ENCODE results near the gene ZNFX1.
A peak's percentile ranks its signal among the peaks of the same experiment; 100 is the strongest.

Gene ZNFX1

GRCh38 chr20:49285813-49286494 is 8.1 kb upstream of the ZNFX1 start:
- H3K9me3 ChIP-seq (ENCODE audit: control insufficient read depth, low read length) = peaks cover 21% of the 10 kb centered on the region
- WGBS = 84% methylated on average over 4 of the region's 4 CpGs
- H3K36me3 ChIP-seq (ENCODE audit: control insufficient read depth in 1 of 2, insufficient read depth in 2 of 2, low read depth in 1 of 2, low read length in 2 of 2) = peaks cover 59 to 99% of the 10 kb centered on the region in 2 experiments
- H3K79me1 ChIP-seq (replicated peaks; ENCODE audit: low read length, poor library complexity, severe bottlenecking) = no peaks in the 10 kb centered on the region
- peak overlapping the region; percentile 5 for H3K4me2 ChIP-seq (ENCODE audit: low read length, poor library complexity, severe bottlenecking)
- no peak overlapping the region for H2BK120ac ChIP-seq (ENCODE audit: low read depth, low read length)
- no peak overlapping the region for H2AK5ac ChIP-seq (ENCODE audit: low read length, severe bottlenecking)
- H3K27ac ChIP-seq (ENCODE audit: low read length, poor library complexity, severe bottlenecking) = no peak overlapping the region
- no peak overlapping the region for H3K18ac ChIP-seq (ENCODE audit: low read depth in 1 of 2, low read length in 2 of 2)
- H2BK15ac ChIP-seq (ENCODE audit: low read depth, poor library complexity, severe bottlenecking) = no peak overlapping the region
- H2BK5ac ChIP-seq (ENCODE audit: low read depth, low read length, poor library complexity, severe bottlenecking) = no peak overlapping the region
- H3K4me3 ChIP-seq (ENCODE audit: insufficient read depth in 1 of 2, low read depth in 1 of 2, low read length in 2 of 2) = peak overlapping the region in 1 of 2 experiments; percentile 61
- H2BK12ac ChIP-seq (ENCODE audit: low read length in 2 of 2) = no peak overlapping the region
- no peak overlapping the region for H3K23ac ChIP-seq (ENCODE audit: low read length in 2 of 2)
- no peak overlapping the region for H4K8ac ChIP-seq (ENCODE audit: low read length)
- no peak overlapping the region for H3K14ac ChIP-seq (ENCODE audit: low read length in 2 of 2)
- H4K91ac ChIP-seq (ENCODE audit: low read length) = no peak overlapping the region
- peaks cover 10% of the 10 kb centered on the region for H3K4me1 ChIP-seq (ENCODE audit: control insufficient read depth, insufficient read depth, low read depth, low read length)
- no peak overlapping the region for H3K9ac ChIP-seq (ENCODE audit: low read length)
- DNase-seq = no peak
- no peak overlapping the region for H2AFZ ChIP-seq (ENCODE audit: low read depth, low read length)
- no peak overlapping the region for H3K4ac ChIP-seq (ENCODE audit: low read depth in 1 of 2, low read length in 2 of 2)
- no peaks in the 10 kb centered on the region for H3K27me3 ChIP-seq (ENCODE audit: control insufficient read depth in 1 of 2, insufficient read depth in 1 of 2, low read length in 2 of 2)

- Histone ChIP-seq H2AK5ac (ENCODE audit: low read length, severe bottlenecking) (no peak overlapping the region), H3K36me3 (ENCODE audit: control insufficient read depth in 1 of 2, insufficient read depth in 2 of 2, low read depth in 1 of 2, low read length in 2 of 2) (peaks cover 55 to 99% of the 10 kb centered on the region in 2 experiments), H2BK120ac (ENCODE audit: low read depth, low read length) (no peak overlapping the region), H3K9me3 (ENCODE audit: control insufficient read depth, low read length) (peaks cover 28% of the 10 kb centered on the region), H4K91ac (ENCODE audit: low read length) (no peak overlapping the region), H2AFZ (ENCODE audit: low read depth, low read length) (no peak overlapping the region), H3K27ac (ENCODE audit: low read length, poor library complexity, severe bottlenecking) (no peak overlapping the region), H4K8ac (ENCODE audit: low read length) (no peak overlapping the region), H3K4me1 (ENCODE audit: control insufficient read depth, insufficient read depth, low read depth, low read length) (peaks cover 10% of the 10 kb centered on the region), H3K4ac (ENCODE audit: low read depth in 1 of 2, low read length in 2 of 2) (no peak overlapping the region), H2BK5ac (ENCODE audit: low read depth, low read length, poor library complexity, severe bottlenecking) (no peak overlapping the region), H3K18ac (ENCODE audit: low read depth in 1 of 2, low read length in 2 of 2) (no peak overlapping the region), H3K9ac (ENCODE audit: low read length) (no peak overlapping the region), H3K79me1 (replicated peaks; ENCODE audit: low read length, poor library complexity, severe bottlenecking) (no peaks in the 10 kb centered on the region), H3K4me3 (ENCODE audit: insufficient read depth in 1 of 2, low read depth in 1 of 2, low read length in 2 of 2) (peak overlapping the region in 1 of 2 experiments; percentile 61), H3K4me2 (ENCODE audit: low read length, poor library complexity, severe bottlenecking) (peak overlapping the region; percentile 18), H2BK15ac (ENCODE audit: low read depth, poor library complexity, severe bottlenecking) (no peak overlapping the region), H3K23ac (ENCODE audit: low read length in 2 of 2) (no peak overlapping the region), H3K27me3 (ENCODE audit: control insufficient read depth in 1 of 2, insufficient read depth in 1 of 2, low read length in 2 of 2) (no peaks in the 10 kb centered on the region), H2BK12ac (ENCODE audit: low read length in 2 of 2) (no peak overlapping the region), H3K14ac (ENCODE audit: low read length in 2 of 2) (no peak overlapping the region)
- no peak for DNase-seq
- no CpG with 5 or more reads among the region's 1 CpG for WGBS
Observed at GRCh38 chr20:49285233-49285668, 7.4 kb upstream of the ZNFX1 start.

GRCh38 chr20:49284818-49285217 is 7.0 kb upstream of the ZNFX1 start:
- peak overlapping the region; percentile 8 for H3K27ac ChIP-seq (ENCODE audit: low read length, poor library complexity, severe bottlenecking)
- no peak overlapping the region for H3K23ac ChIP-seq (ENCODE audit: low read length in 2 of 2)
- no peak overlapping the region for H3K18ac ChIP-seq (ENCODE audit: low read depth in 1 of 2, low read length in 2 of 2)
- no peak overlapping the region for H2BK120ac ChIP-seq (ENCODE audit: low read depth, low read length)
- 83% methylated on average over 5 of the region's 5 CpGs for WGBS
- H4K91ac ChIP-seq (ENCODE audit: low read length) = no peak overlapping the region
- no peak overlapping the region for H2BK5ac ChIP-seq (ENCODE audit: low read depth, low read length, poor library complexity, severe bottlenecking)
- H3K36me3 ChIP-seq (ENCODE audit: control insufficient read depth in 1 of 2, insufficient read depth in 2 of 2, low read depth in 1 of 2, low read length in 2 of 2) = peaks cover 51 to 99% of the 10 kb centered on the region in 2 experiments
- no peak overlapping the region for H2BK15ac ChIP-seq (ENCODE audit: low read depth, poor library complexity, severe bottlenecking)
- H3K4me1 ChIP-seq (ENCODE audit: control insufficient read depth, insufficient read depth, low read depth, low read length) = peaks cover 10% of the 10 kb centered on the region
- H4K8ac ChIP-seq (ENCODE audit: low read length) = no peak overlapping the region
- H2BK12ac ChIP-seq (ENCODE audit: low read length in 2 of 2) = no peak overlapping the region
- H3K27me3 ChIP-seq (ENCODE audit: control insufficient read depth in 1 of 2, insufficient read depth in 1 of 2, low read length in 2 of 2) = no peaks in the 10 kb centered on the region
- peaks cover 30% of the 10 kb centered on the region for H3K9me3 ChIP-seq (ENCODE audit: control insufficient read depth, low read length)
- H2AFZ ChIP-seq (ENCODE audit: low read depth, low read length) = no peak overlapping the region
- no peak overlapping the region for H3K9ac ChIP-seq (ENCODE audit: low read length)
- H3K14ac ChIP-seq (ENCODE audit: low read length in 2 of 2) = no peak overlapping the region
- no peak overlapping the region for H3K4ac ChIP-seq (ENCODE audit: low read depth in 1 of 2, low read length in 2 of 2)
- H3K4me3 ChIP-seq (ENCODE audit: insufficient read depth in 1 of 2, low read depth in 1 of 2, low read length in 2 of 2) = peak overlapping the region in 1 of 2 experiments; percentile 61
- DNase-seq = no peak
- peak overlapping the region; percentile 18 for H3K4me2 ChIP-seq (ENCODE audit: low read length, poor library complexity, severe bottlenecking)
- H3K79me1 ChIP-seq (replicated peaks; ENCODE audit: low read length, poor library complexity, severe bottlenecking) = no peaks in the 10 kb centered on the region
- H2AK5ac ChIP-seq (ENCODE audit: low read length, severe bottlenecking) = no peak overlapping the region

GRCh38 chr20:49283703-49284625 is 6.1 kb upstream of the ZNFX1 start:
- Histone ChIP-seq H3K18ac (ENCODE audit: low read depth in 1 of 2, low read length in 2 of 2) (no peak overlapping the region), H3K36me3 (ENCODE audit: control insufficient read depth in 1 of 2, insufficient read depth in 2 of 2, low read depth in 1 of 2, low read length in 2 of 2) (peaks cover 45 to 99% of the 10 kb centered on the region in 2 experiments), H3K4me3 (ENCODE audit: insufficient read depth in 1 of 2, low read depth in 1 of 2, low read length in 2 of 2) (peak overlapping the region in 1 of 2 experiments; percentile 99), H4K91ac (ENCODE audit: low read length) (no peak overlapping the region), H2BK12ac (ENCODE audit: low read length in 2 of 2) (no peak overlapping the region), H3K4me1 (ENCODE audit: control insufficient read depth, insufficient read depth, low read depth, low read length) (peaks cover 10% of the 10 kb centered on the region), H3K4me2 (ENCODE audit: low read length, poor library complexity, severe bottlenecking) (peak overlapping the region; percentile 67), H3K9ac (ENCODE audit: low read length) (no peak overlapping the region), H2BK120ac (ENCODE audit: low read depth, low read length) (no peak overlapping the region), H2BK5ac (ENCODE audit: low read depth, low read length, poor library complexity, severe bottlenecking) (no peak overlapping the region), H2AFZ (ENCODE audit: low read depth, low read length) (no peak overlapping the region), H3K4ac (ENCODE audit: low read depth in 1 of 2, low read length in 2 of 2) (no peak overlapping the region), H4K8ac (ENCODE audit: low read length) (no peak overlapping the region), H2BK15ac (ENCODE audit: low read depth, poor library complexity, severe bottlenecking) (no peak overlapping the region), H2AK5ac (ENCODE audit: low read length, severe bottlenecking) (no peak overlapping the region), H3K23ac (ENCODE audit: low read length in 2 of 2) (no peak overlapping the region), H3K14ac (ENCODE audit: low read length in 2 of 2) (no peak overlapping the region), H3K9me3 (ENCODE audit: control insufficient read depth, low read length) (peaks cover 30% of the 10 kb centered on the region), H3K79me1 (replicated peaks; ENCODE audit: low read length, poor library complexity, severe bottlenecking) (no peaks in the 10 kb centered on the region), H3K27me3 (ENCODE audit: control insufficient read depth in 1 of 2, insufficient read depth in 1 of 2, low read length in 2 of 2) (no peaks in the 10 kb centered on the region), H3K27ac (ENCODE audit: low read length, poor library complexity, severe bottlenecking) (peak overlapping the region; percentile 41)
- DNase-seq = peak; percentile 14
- 88% methylated on average over 3 of the region's 3 CpGs for WGBS

Measured in mesenchymal stem cell (in vitro differentiated cells and primary cell).